HG03280 (cell line): ENCODE data around the gene IGF2BP2.
"Not testable (repeated sequence)": the region's sequence is repeated elsewhere in the genome, so short reads cannot be mapped to it uniquely, and the experiment has no call there.

ENCODE experiments used
- ATAC-seq: cut with Tn5 transposase; IDR thresholded peaks from one replicate; pipeline ENCODE4 v1.9.1; 2021; ENCODE audit warnings: mild to moderate bottlenecking, moderate library complexity; ENCODE audit not compliant: unreplicated experiment

The IGF2BP2 gene

GRCh38 chr3:185807445-185808068, 17.3 kb downstream of the IGF2BP2 start:
- no peak for ATAC-seq

DNA sequence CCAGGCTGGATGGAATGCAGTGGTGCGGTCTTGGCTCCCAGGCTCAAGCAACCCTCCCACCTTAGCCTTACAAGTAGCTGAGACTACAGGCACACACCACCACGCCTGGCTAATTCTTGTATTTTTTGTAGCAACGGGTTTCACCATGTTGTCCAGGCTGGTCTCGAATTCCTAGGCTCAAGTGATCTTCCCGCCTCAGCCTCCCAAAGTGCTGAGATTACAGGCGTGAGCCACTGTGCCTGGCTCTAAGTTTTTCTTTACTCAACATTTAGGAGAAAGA, 26.1 kb downstream of the IGF2BP2 start:
- ATAC-seq: not testable (repeated sequence)

GRCh38 chr3:185797993-185798830, 26.6 kb downstream of the IGF2BP2 start:
- no peak for ATAC-seq

- ATAC-seq: no peak
Measured at GRCh38 chr3:185797108-185797881, 27.5 kb downstream of the IGF2BP2 start.

- no peak for ATAC-seq
Measured at GRCh38 chr3:185796431-185797107, 28.3 kb downstream of the IGF2BP2 start.

GRCh38 chr3:185793381-185793780, 31.5 kb downstream of the IGF2BP2 start:
- ATAC-seq: no peak

- ATAC-seq: no peak
Measured at GRCh38 chr3:185792955-185793354, 31.9 kb downstream of the IGF2BP2 start.

DNA sequence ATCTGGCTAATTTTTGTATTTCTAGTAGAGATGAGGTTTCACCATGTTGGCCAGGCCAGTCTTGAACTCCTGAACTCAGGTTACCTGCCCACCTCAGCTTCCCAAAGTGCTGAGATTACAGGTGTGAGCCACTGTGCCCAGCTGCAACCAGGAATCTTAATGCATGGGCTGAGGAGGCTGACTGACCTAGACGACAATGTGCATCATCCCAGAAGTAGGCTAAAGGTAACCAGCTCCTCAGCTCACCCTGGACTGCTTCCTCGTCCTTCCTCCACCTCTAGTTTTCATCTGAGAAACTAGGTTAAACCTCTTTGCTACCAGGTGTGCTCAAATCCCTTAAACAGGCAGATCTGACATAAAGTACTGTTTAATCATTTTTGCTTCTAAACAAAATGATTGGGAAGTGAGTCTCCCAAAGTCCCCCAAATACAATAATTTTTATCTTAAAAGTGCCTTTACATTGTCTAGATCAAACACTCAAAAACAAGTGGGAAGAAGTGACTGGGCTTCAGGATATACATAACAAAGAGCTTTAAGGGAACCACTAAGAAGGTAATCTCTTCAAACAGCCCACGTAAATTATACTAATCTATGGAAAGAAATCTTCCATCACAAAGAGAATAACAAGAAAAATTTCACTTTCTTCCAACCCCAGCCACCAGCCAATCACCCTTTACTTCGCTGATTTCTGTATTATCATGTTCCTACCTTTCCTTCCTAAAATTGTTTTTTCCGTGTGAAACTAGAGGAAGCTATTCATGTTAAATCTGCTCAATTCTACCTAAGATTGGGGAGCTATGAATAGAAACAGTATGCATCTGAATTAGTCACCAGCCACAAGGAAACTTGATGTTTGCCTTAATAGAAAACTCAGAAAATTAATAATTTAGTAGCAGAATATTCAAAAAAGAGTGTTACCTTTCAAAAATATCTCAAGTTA, 34.7 kb downstream of the IGF2BP2 start:
- ATAC-seq: no peak

DNA sequence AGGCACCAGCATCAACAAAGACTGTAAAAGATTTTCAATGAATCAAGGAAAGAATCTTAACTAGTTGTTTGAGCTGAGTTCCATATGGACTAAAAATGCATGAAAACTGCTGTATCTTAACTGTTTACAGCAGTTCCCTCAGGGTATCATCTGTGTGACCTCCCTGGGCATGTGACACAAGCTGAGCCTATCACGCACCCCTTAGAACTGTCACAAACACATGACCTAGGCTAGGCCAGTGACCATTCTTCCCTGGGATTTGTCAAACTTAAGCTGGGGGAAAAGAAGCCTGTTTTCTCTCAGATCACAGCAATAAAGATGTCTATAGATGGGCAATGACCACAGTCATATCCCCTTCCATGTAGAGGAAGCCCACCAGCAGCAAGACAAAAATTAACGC, 35.7 kb downstream of the IGF2BP2 start:
- ATAC-seq: no peak

GRCh38 chr3:185788292-185788691, 36.5 kb downstream of the IGF2BP2 start:
- ATAC-seq: no peak

GRCh38 chr3:185786956-185787877, 37.6 kb downstream of the IGF2BP2 start:
- no peak for ATAC-seq

GRCh38 chr3:185786258-185786657, 38.6 kb downstream of the IGF2BP2 start:
- not testable (repeated sequence) for ATAC-seq

DNA sequence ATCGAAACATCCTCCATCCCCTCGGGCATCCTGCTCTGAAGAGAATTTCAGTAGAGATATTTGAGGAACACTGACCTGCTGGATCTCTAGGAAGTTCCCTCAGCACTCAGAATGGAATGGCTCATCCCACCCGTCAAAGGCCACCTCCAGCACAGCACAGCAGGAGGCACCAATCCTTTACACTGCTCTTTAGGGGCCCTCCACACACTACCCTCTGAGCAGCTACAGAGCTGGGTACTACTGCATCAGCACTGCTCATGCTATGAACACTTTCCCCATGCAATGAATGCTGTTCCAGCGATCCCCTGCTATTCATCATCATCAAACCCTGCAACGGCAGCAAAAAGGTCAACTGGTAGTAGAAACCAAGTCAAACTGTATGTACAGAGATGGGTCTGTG, 40.5 kb downstream of the IGF2BP2 start:
- no peak for ATAC-seq

DNA sequence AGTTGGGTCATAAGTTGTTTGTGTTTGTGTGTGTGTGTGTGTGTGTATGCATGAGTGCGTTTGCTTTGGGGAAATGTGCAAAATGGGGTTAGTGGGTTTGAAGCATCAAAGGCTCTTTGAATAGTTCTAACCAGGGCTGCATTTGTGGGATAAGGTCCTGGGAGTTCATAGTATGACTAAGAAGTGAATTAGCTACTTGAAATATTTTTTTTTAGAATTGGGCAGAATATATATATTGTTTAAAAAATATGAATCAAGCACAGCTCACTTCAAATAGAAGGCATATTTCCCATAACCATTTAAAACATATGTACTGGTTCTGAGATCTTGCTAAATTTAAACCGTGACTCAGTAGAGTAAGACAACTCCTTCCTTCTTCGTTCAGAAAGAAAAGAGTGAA, 43.1 kb downstream of the IGF2BP2 start:
- ATAC-seq: no peak

DNA sequence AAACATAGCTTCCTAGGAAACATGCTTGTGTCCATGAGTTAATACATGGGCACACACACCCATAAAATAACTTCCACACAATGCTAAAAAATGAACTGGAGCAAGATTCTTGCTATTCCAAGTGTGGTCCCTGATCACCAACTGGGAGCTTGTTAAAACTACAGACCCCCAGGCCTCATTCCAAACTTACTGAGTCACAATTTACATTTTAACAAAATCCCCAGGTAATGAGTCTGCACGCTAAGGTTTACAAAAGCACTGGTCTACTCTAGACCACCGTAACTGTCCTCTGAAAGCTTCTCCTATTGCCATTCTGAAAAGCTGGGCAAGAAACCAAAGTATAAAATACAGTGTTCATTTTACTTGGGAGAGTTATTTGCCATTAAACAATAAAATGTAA, 45.4 kb downstream of the IGF2BP2 start:
- no peak for ATAC-seq

- ATAC-seq: no peak
Measured at GRCh38 chr3:185778821-185779220, 46.0 kb downstream of the IGF2BP2 start.

DNA sequence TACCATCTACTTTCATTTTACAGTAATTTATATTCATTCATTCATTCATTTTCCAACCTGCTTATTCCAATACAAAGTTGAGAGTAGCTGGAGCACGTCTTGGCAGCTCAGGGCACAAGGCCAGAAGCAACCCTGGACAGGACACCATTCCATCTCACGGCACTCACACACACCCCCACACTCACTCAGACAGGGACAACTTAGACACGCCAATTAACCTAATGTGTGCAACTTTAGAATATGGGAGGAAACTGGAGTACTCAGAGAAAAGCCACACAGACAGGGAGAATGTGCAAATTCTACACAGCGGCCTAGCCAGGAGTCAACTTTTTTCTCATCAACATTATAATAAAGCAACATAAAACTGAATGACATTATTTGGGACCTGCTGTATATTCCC, 46.7 kb downstream of the IGF2BP2 start:
- no peak for ATAC-seq

DNA sequence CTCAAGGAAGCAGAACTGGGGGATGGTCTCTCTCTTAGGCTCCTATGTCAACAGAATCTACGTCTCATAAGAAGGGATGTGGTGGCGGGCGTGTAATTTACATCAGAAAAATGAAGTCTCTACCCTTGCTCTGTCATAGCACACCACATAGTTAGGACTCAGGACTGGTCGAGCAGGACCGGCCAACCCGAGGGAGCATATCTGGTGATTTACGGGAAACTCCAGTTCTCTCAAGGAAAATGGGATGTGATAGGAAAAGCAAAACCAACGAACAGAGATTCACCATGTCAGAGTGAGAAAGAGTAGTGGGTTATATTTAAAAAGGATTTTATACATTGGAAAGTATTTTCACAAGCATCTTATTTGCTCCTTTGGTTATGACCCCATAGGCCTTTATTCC, 54.7 kb downstream of the IGF2BP2 start:
- ATAC-seq: no peak

DNA sequence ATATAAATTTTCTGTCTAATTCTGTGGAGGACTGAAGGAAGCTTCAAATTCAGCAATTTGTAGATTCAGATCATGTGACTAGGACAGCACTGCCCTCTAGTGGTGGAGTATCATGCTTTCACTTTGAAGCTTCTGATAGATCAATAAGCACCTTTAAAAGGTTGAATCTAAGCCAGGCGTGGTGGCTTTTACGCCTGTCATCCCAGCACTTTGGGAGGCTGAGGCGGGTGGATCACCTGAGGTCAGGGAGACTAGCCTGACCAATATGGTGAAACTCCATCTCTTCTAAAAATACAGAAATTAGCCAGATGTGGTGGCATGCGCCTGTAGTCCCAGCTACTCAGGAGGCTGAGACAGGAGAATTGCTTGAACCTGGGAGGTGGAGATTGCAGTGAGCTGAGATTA, 56.3 kb downstream of the IGF2BP2 start:
- ATAC-seq: not testable (repeated sequence)
